IPS-15b (cell line): Measurements from ENCODE around the gene EMC9.

ENCODE experiments used
- H3K27me3 ChIP-seq: one replicate; pipeline ENCODE4 v1.6.1; 2013; ENCODE audit warnings: low read length; ENCODE audit not compliant: control insufficient read depth, insufficient read depth
- H3K36me3 ChIP-seq: one replicate; pipeline ENCODE4 v1.6.1; 2013; ENCODE audit warnings: low read length; ENCODE audit not compliant: control insufficient read depth, insufficient read depth
- H3K4me1 ChIP-seq: one replicate; pipeline ENCODE4 v1.6.1; 2013; ENCODE audit warnings: mild to moderate bottlenecking, low read length; ENCODE audit not compliant: control insufficient read depth, insufficient read depth
- H3K4me3 ChIP-seq: one replicate; pipeline ENCODE4 v1.5.1; 2013; ENCODE audit warnings: low read depth, low read length
- H3K9ac ChIP-seq: one replicate; pipeline ENCODE4 v1.6.1; 2013; ENCODE audit warnings: low read depth, mild to moderate bottlenecking, low read length
- H3K9me3 ChIP-seq: one replicate; pipeline ENCODE4 v1.6.1; 2013; ENCODE audit warnings: mild to moderate bottlenecking, low read length; ENCODE audit not compliant: control insufficient read depth, insufficient read depth

EMC9 gene, protein sequence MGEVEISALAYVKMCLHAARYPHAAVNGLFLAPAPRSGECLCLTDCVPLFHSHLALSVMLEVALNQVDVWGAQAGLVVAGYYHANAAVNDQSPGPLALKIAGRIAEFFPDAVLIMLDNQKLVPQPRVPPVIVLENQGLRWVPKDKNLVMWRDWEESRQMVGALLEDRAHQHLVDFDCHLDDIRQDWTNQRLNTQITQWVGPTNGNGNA

DNA sequence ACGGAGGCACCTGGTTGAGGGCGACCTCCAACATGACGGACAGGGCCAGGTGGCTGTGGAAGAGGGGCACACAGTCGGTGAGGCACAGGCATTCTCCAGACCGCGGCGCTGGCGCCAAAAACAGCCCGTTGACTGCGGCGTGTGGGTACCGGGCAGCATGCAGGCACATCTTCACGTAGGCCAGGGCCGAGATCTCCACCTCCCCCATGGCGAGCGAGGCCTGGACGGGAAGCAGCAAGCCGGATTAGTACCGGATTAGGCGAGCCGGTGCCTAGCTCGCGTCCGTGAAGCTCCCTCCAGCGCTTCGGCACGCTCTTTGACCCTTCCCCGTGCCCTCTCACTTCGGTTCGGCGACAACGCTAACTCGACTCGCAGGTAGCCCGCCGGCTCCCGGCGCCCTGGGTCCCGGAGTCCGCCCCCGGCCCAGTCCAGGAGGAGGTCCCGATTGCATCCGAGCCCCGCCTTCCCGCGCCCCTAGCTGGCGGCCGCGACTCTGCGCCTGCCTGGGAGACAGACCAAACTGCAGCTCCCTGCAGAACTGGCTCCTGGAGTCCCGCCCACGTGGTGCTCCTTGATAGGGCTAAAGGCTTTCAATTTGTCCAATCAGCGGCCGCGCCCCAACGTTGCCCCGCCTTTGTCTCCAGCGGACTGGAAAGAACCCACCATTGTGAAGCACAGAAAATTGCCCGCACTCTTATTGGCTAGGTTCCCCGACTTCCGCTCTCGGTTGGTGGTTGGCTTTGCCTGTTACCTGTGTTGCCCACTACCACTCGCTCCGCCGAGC, at the start of gene EMC9:
Gene EMC9 (minus strand): TSS at position 495 of the 784 bp plus-strand sequence. CDS start 287 bp downstream, at position 208.
- peak within 1 kb of the TSS; percentile 99 for H3K4me3 ChIP-seq
- peak within 1 kb of the TSS; percentile 91 for H3K9ac ChIP-seq
- H3K4me1 ChIP-seq = peaks cover 9% of the 10 kb centered on the region
- no peaks in the 10 kb centered on the region for H3K27me3 ChIP-seq
- H3K9me3 ChIP-seq = no peaks in the 10 kb centered on the region
- peaks cover 27% of the 10 kb centered on the region for H3K36me3 ChIP-seq

DNA sequence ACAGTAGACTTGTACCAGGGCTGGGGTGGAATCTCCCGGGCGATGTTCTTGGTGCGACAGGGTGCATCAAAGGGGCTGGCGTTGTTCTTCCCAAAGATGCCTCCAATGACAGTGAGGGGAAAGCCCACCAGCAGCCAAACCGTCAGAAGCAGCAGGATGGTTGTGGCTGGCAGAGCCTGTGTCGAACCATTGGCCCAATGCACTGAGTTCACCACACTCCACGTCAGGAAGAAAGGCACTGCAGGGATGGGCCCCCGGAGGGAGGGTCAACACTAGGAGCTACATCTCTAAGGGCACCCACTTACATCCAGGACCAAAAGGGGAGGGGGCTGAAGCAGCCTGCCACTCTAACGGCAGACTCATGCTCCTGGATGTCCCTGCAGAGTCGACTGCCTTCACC, 49.0 kb upstream of the EMC9 start:
- H3K4me1 ChIP-seq = peaks cover 6% of the 10 kb centered on the region
- H3K9me3 ChIP-seq = no peaks in the 10 kb centered on the region
- no peak overlapping the region for H3K4me3 ChIP-seq
- H3K9ac ChIP-seq = no peak overlapping the region
- H3K27me3 ChIP-seq = no peaks in the 10 kb centered on the region
- H3K36me3 ChIP-seq = peaks cover 37% of the 10 kb centered on the region

DNA sequence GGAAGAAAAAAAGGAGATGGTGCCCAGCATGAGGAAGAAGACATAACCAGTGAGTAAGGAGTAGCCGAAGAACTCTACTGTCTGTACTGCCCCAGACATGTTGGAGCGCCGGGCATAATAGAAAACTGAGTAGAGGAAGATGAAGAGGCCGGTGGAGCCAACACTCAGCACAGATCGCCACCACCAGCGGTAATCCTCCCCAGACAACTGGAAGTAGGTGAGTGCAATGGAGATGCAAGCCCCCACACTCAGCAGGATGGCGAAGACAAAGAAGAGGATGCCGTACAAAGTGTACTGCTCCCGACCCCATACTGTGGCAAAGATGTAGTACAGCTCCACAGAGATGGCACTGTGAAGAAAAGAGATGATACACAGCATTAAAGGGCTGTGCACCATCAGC, 48.1 kb upstream of the EMC9 start:
- Histone ChIP-seq H3K36me3 (peaks cover 46% of the 10 kb centered on the region), H3K9me3 (no peaks in the 10 kb centered on the region), H3K27me3 (no peaks in the 10 kb centered on the region), H3K4me3 (peak overlapping the region; percentile 96), H3K4me1 (peaks cover 6% of the 10 kb centered on the region), H3K9ac (no peak overlapping the region)

- Histone ChIP-seq H3K9me3 (no peaks in the 10 kb centered on the region), H3K4me3 (peak overlapping the region; percentile 96), H3K27me3 (no peaks in the 10 kb centered on the region), H3K9ac (no peak overlapping the region), H3K36me3 (peaks cover 50% of the 10 kb centered on the region), H3K4me1 (peaks cover 6% of the 10 kb centered on the region)
These were observed 47.6 kb upstream of the EMC9 start for GRCh38 chr14:24189059-24189375.

DNA sequence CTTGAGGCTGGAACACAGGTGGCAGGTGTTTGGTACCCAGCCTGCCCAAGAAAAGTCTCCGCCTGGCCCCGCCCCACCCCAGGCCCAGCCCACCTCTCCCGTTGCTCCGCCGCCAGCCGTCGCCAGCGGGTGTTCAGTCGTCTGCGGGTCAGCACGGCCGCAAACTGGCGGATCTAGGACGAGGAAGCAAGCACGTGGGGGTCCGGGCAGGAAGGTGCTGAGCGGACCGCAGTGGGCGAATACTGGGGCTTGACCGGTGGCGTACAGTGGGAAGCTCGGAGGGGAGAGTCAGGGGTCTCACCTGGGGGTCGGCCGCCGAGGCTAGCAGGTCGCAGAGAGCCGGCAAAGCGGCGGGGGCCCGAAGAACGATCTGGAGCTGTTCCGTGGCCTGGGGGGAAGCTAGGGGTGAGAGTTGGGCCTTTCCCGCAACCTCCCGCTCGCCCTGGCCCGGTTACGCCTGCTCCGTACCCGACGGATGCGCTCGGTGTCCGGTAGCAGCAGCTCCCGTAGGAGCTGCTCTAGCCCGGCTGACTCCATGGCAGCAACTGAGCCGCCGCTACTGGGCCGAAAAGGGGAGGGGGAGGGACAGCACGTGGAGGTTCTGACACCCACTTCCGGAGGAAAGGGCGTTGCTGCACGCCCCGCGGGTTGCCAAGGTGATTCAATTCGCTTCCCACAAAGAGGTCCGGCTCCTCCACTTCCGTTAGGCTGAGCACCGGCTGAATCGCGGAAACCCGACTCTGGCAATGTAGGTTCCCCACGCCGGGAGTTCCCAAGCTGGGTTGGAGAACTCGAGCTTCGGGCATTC, 47.1 kb upstream of the EMC9 start, which contains the start of gene IPO4:
Gene IPO4 (minus strand): TSS at position 566 of the 808 bp plus-strand sequence. CDS start 29 bp downstream, at position 537.
- H3K9ac ChIP-seq = peak within 1 kb of the TSS; percentile 70
- H3K4me1 ChIP-seq = peaks cover 6% of the 10 kb centered on the region
- H3K27me3 ChIP-seq = no peaks in the 10 kb centered on the region
- peaks cover 55% of the 10 kb centered on the region for H3K36me3 ChIP-seq
- no peaks in the 10 kb centered on the region for H3K9me3 ChIP-seq
- H3K4me3 ChIP-seq = peak within 1 kb of the TSS; percentile 96

DNA sequence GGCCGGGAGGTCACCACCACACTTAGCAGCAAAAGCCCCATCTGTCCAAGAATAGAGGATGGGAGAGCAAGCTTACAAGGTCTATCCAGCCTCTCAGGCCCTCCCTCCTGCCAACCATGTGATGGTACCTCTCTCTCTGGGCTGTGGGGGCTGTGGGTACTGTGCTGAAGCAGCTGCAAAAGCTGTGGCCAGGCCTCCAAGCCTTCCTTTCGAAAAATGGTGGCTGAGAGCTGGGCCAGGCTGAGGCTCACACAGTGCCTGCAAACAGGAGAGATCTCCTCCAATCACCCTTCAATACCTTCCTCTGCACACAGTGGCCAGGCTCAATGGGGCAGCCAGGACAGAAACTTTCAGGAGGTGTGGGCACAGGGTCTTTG, 46.1 kb upstream of the EMC9 start:
- peaks cover 6% of the 10 kb centered on the region for H3K4me1 ChIP-seq
- peak overlapping the region; percentile 96 for H3K4me3 ChIP-seq
- H3K9ac ChIP-seq = no peak overlapping the region
- H3K27me3 ChIP-seq = no peaks in the 10 kb centered on the region
- H3K9me3 ChIP-seq = no peaks in the 10 kb centered on the region
- H3K36me3 ChIP-seq = peaks cover 58% of the 10 kb centered on the region

GRCh38 chr14:24186831-24187538, 45.6 kb upstream of the EMC9 start:
- H3K4me1 ChIP-seq = peaks cover 6% of the 10 kb centered on the region
- H3K27me3 ChIP-seq = no peaks in the 10 kb centered on the region
- peaks cover 60% of the 10 kb centered on the region for H3K36me3 ChIP-seq
- H3K9ac ChIP-seq = no peak overlapping the region
- H3K4me3 ChIP-seq = no peak overlapping the region
- no peaks in the 10 kb centered on the region for H3K9me3 ChIP-seq

- Histone ChIP-seq H3K9ac (no peak overlapping the region), H3K4me1 (peaks cover 6% of the 10 kb centered on the region), H3K27me3 (no peaks in the 10 kb centered on the region), H3K4me3 (no peak overlapping the region), H3K9me3 (no peaks in the 10 kb centered on the region), H3K36me3 (peaks cover 71% of the 10 kb centered on the region)
These were observed 44.4 kb upstream of the EMC9 start for GRCh38 chr14:24185741-24186140.

- H3K4me3 ChIP-seq = no peak overlapping the region
- no peaks in the 10 kb centered on the region for H3K27me3 ChIP-seq
- no peak overlapping the region for H3K9ac ChIP-seq
- peaks cover 77% of the 10 kb centered on the region for H3K36me3 ChIP-seq
- H3K9me3 ChIP-seq = no peaks in the 10 kb centered on the region
- peaks cover 6% of the 10 kb centered on the region for H3K4me1 ChIP-seq
These were observed 43.6 kb upstream of the EMC9 start for GRCh38 chr14:24185026-24185425.

DNA sequence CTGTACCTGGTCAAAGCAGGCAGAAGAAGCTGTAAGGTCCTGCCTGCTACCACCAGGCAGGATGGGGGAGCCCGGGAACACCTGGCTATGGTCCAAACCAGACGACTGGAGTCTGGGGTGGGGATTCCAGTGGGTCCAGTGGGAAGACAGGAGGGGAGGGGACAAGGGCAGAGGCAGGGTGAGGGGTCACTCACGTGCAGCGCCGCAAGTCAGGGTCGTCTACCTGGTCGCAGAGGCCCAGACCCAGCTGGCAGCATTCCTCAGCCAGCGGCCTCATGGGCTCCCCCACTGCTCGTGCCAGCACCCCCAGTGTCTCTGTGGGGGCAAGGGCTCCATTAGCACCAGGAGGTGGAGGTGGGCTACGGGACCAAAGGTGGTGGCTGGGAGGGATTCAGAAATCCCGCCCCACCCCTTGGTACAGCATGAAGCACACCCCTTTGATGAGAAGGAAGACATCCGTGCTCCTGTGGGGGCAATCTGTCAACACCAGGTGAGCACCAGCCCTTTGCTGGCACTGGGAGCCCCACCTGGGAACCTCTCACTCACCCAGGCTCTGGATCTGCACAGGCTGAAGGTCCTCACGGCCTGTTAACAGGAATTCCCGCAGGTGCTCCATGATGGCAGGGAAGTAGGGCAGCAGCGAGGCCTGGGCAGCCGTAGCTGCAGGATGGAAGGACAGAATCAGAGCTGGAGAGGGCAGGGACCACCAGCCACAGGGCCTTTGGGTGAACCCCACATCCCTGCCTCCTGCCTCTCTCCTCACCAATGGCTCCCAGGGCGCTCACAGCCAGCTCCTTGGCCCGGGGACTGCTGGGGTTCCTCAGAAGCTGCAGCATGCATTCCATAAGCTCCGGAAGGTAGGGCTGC, 42.9 kb upstream of the EMC9 start:
- Histone ChIP-seq H3K4me1 (peaks cover 6% of the 10 kb centered on the region), H3K9me3 (no peaks in the 10 kb centered on the region), H3K4me3 (no peak overlapping the region), H3K36me3 (peaks cover 77% of the 10 kb centered on the region), H3K9ac (no peak overlapping the region), H3K27me3 (no peaks in the 10 kb centered on the region)
